Measurements from ENCODE around the gene PAPOLB. TPM values are rescaled to one million over a fixed set of nuclear protein-coding genes. Genes with fewer than 3 reads are reported as not detected.

PAPOLB gene
- total and polyA plus RNA-seq, 2 of the 8 experiments (the other 6 are each of a cell fraction or from before 2014, with no cell fraction given): 0.02 to 0.15 TPM

DNA sequence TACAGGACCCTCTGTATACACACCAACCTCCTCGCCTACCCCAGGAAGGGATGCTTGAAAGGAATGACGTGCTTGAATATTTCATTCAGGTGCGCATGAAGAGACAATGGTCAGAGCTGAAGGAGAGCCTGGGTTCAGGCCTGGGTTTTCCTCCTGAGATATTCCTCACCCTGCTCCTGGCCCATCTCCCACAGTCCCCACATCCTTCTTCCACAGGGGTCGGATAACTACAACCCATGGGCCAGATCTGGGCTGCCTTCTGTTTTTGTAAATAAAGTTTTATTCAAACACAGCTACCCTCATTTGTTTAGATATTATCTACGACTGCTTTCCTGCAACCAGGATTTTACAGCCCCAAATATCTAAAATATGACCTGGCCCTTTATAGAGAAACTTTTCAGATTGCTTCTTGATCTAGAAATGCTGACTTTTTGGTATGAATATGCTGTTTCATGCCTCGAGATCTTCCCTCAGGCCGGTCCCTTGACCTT is 23.5 kb upstream of the PAPOLB start (continued):
- TF ChIP-seq, protein P1, sequence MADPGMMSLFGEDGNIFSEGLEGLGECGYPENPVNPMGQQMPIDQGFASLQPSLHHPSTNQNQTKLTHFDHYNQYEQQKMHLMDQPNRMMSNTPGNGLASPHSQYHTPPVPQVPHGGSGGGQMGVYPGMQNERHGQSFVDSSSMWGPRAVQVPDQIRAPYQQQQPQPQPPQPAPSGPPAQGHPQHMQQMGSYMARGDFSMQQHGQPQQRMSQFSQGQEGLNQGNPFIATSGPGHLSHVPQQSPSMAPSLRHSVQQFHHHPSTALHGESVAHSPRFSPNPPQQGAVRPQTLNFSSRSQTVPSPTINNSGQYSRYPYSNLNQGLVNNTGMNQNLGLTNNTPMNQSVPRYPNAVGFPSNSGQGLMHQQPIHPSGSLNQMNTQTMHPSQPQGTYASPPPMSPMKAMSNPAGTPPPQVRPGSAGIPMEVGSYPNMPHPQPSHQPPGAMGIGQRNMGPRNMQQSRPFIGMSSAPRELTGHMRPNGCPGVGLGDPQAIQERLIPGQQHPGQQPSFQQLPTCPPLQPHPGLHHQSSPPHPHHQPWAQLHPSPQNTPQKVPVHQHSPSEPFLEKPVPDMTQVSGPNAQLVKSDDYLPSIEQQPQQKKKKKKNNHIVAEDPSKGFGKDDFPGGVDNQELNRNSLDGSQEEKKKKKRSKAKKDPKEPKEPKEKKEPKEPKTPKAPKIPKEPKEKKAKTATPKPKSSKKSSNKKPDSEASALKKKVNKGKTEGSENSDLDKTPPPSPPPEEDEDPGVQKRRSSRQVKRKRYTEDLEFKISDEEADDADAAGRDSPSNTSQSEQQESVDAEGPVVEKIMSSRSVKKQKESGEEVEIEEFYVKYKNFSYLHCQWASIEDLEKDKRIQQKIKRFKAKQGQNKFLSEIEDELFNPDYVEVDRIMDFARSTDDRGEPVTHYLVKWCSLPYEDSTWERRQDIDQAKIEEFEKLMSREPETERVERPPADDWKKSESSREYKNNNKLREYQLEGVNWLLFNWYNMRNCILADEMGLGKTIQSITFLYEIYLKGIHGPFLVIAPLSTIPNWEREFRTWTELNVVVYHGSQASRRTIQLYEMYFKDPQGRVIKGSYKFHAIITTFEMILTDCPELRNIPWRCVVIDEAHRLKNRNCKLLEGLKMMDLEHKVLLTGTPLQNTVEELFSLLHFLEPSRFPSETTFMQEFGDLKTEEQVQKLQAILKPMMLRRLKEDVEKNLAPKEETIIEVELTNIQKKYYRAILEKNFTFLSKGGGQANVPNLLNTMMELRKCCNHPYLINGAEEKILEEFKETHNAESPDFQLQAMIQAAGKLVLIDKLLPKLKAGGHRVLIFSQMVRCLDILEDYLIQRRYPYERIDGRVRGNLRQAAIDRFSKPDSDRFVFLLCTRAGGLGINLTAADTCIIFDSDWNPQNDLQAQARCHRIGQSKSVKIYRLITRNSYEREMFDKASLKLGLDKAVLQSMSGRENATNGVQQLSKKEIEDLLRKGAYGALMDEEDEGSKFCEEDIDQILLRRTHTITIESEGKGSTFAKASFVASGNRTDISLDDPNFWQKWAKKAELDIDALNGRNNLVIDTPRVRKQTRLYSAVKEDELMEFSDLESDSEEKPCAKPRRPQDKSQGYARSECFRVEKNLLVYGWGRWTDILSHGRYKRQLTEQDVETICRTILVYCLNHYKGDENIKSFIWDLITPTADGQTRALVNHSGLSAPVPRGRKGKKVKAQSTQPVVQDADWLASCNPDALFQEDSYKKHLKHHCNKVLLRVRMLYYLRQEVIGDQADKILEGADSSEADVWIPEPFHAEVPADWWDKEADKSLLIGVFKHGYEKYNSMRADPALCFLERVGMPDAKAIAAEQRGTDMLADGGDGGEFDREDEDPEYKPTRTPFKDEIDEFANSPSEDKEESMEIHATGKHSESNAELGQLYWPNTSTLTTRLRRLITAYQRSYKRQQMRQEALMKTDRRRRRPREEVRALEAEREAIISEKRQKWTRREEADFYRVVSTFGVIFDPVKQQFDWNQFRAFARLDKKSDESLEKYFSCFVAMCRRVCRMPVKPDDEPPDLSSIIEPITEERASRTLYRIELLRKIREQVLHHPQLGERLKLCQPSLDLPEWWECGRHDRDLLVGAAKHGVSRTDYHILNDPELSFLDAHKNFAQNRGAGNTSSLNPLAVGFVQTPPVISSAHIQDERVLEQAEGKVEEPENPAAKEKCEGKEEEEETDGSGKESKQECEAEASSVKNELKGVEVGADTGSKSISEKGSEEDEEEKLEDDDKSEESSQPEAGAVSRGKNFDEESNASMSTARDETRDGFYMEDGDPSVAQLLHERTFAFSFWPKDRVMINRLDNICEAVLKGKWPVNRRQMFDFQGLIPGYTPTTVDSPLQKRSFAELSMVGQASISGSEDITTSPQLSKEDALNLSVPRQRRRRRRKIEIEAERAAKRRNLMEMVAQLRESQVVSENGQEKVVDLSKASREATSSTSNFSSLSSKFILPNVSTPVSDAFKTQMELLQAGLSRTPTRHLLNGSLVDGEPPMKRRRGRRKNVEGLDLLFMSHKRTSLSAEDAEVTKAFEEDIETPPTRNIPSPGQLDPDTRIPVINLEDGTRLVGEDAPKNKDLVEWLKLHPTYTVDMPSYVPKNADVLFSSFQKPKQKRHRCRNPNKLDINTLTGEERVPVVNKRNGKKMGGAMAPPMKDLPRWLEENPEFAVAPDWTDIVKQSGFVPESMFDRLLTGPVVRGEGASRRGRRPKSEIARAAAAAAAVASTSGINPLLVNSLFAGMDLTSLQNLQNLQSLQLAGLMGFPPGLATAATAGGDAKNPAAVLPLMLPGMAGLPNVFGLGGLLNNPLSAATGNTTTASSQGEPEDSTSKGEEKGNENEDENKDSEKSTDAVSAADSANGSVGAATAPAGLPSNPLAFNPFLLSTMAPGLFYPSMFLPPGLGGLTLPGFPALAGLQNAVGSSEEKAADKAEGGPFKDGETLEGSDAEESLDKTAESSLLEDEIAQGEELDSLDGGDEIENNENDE (IDR thresholded peaks at IDR 0.05; ENCODE audit: insufficient replicate concordance, low read length): no peak
- TF ChIP-seq TAF7 (optimal IDR thresholded peaks at IDR 0.05; ENCODE audit: borderline replicate concordance, low read depth, low read length): no peak

Measured in H1 (cell line).